Measurements from ENCODE around the gene PTTG1IP.

Gene PTTG1IP

GRCh38 chr21:44858291-44858690, 15.2 kb downstream of the PTTG1IP start:
- no peak for DNase-seq

GRCh38 chr21:44857127-44857892, 16.2 kb downstream of the PTTG1IP start:
- DNase-seq, result no peak

- no peak for DNase-seq
Measured at GRCh38 chr21:44856131-44856530, 17.4 kb downstream of the PTTG1IP start.

GRCh38 chr21:44855572-44855971, 17.9 kb downstream of the PTTG1IP start:
- DNase-seq, result no peak

GRCh38 chr21:44854664-44855446, 18.6 kb downstream of the PTTG1IP start:
- no peak for DNase-seq

GRCh38 chr21:44854391-44854663, 19.2 kb downstream of the PTTG1IP start:
- no peak for DNase-seq

- DNase-seq, result no peak
Measured at GRCh38 chr21:44853601-44854390, 19.7 kb downstream of the PTTG1IP start.

- no peak for DNase-seq
Measured at GRCh38 chr21:44850905-44851657, 22.4 kb downstream of the PTTG1IP start.

GRCh38 chr21:44850208-44850800, 23.2 kb downstream of the PTTG1IP start:
- DNase-seq, result no peak

- DNase-seq, result no peak
Measured at GRCh38 chr21:44849616-44850130, 23.8 kb downstream of the PTTG1IP start.

GRCh38 chr21:44848821-44849521, 24.5 kb downstream of the PTTG1IP start:
- no peak for DNase-seq

GRCh38 chr21:44847261-44848056, 26.0 kb downstream of the PTTG1IP start:
- DNase-seq, result no peak

- DNase-seq, result no peak
Measured at GRCh38 chr21:44846485-44847260, 26.8 kb downstream of the PTTG1IP start.

GRCh38 chr21:44846224-44846484, 27.3 kb downstream of the PTTG1IP start:
- DNase-seq, result no peak

- peak; percentile 10 for DNase-seq
Measured at GRCh38 chr21:44845418-44846223, 27.9 kb downstream of the PTTG1IP start.

GRCh38 chr21:44844256-44844655, 29.2 kb downstream of the PTTG1IP start:
- no peak for DNase-seq

- no peak for DNase-seq
Measured at GRCh38 chr21:44842721-44843445, 30.6 kb downstream of the PTTG1IP start.

- no peak for DNase-seq
Measured at GRCh38 chr21:44842087-44842486, 31.4 kb downstream of the PTTG1IP start.

- DNase-seq, result no peak
Measured at GRCh38 chr21:44840771-44841170, 32.7 kb downstream of the PTTG1IP start.
